Astrocyte (in vitro differentiated cells and primary cell): ENCODE measurements around the gene UBAC1.

Source experiments
- EZH2 ChIP-seq: IDR thresholded peaks from 2 replicates; pipeline ENCODE4 v1.6.1; 2012; ENCODE audit warnings: mild to moderate bottlenecking, low read length, inconsistent platforms; ENCODE audit not compliant: insufficient read depth
- TF ChIP-seq, protein P1 (sequence below): IDR thresholded peaks from 2 replicates; pipeline ENCODE4 v1.5.1; 2011; ENCODE audit warnings: low read depth, mild to moderate bottlenecking, inconsistent platforms, low read length, moderate library complexity; ENCODE audit not compliant: insufficient read depth

DNA sequence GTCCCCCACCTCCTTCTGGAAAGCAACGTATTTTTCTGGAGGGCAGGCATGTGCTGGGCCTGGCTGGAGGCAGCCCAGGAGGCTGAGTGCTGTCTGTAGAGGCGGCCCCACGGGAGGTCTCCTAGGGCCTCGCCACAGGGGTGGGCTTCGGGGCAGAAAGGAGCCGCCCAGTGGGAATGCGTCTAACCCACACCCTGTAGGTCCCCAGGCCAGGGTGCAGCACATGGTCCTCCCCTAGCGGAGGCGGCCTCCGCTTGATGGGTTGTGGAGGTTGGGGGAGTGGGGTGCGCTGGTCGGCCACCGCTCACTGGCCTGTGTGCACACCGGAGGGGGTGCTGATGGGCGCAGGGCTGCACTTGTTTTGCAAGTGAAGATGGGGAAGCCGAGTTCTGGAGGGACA is 48.3 kb upstream of the UBAC1 start:
- TF ChIP-seq, protein P1, sequence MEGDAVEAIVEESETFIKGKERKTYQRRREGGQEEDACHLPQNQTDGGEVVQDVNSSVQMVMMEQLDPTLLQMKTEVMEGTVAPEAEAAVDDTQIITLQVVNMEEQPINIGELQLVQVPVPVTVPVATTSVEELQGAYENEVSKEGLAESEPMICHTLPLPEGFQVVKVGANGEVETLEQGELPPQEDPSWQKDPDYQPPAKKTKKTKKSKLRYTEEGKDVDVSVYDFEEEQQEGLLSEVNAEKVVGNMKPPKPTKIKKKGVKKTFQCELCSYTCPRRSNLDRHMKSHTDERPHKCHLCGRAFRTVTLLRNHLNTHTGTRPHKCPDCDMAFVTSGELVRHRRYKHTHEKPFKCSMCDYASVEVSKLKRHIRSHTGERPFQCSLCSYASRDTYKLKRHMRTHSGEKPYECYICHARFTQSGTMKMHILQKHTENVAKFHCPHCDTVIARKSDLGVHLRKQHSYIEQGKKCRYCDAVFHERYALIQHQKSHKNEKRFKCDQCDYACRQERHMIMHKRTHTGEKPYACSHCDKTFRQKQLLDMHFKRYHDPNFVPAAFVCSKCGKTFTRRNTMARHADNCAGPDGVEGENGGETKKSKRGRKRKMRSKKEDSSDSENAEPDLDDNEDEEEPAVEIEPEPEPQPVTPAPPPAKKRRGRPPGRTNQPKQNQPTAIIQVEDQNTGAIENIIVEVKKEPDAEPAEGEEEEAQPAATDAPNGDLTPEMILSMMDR, result no peak
- TF ChIP-seq EZH2, result no peak
